Measurements from ENCODE around the gene GSN. TPM values are rescaled to one million over a fixed set of nuclear protein-coding genes. Genes with fewer than 3 reads are reported as not detected.

GSN gene
- total RNA-seq, 1 donor from 2014 or later: 84.7 TPM

GRCh38 chr9:121303456-121304451 is 35.8 kb downstream of the GSN start:
- H3K4me1 Mint-ChIP-seq: peaks cover 16% of the 10 kb centered on the region
- peaks cover 8% of the 10 kb centered on the region for H3K27me3 Mint-ChIP-seq (ENCODE audit: low read depth)
- no peak for TF ChIP-seq CTCF (conservative IDR thresholded peaks at IDR 0.05)
- no peak for DNase-seq (ENCODE audit: low read depth, low spot score)
- H3K9me3 Mint-ChIP-seq: no peaks in the 10 kb centered on the region
- H3K27ac Mint-ChIP-seq (ENCODE audit: unreplicated experiment): no peak overlapping the region
- no peak overlapping the region for H3K4me3 Mint-ChIP-seq
- H3K36me3 Mint-ChIP-seq (ENCODE audit: low read depth): peaks cover 3% of the 10 kb centered on the region

- Mint-ChIP-seq H3K4me3 (no peak overlapping the region), H3K27ac (ENCODE audit: unreplicated experiment) (no peak overlapping the region), H3K36me3 (ENCODE audit: low read depth) (peaks cover 3% of the 10 kb centered on the region), H3K4me1 (peaks cover 9% of the 10 kb centered on the region), H3K9me3 (no peaks in the 10 kb centered on the region), H3K27me3 (ENCODE audit: low read depth) (peaks cover 8% of the 10 kb centered on the region)
- no peak for DNase-seq (ENCODE audit: low read depth, low spot score)
- no peak for TF ChIP-seq CTCF (conservative IDR thresholded peaks at IDR 0.05)
Observed at GRCh38 chr9:121304707-121305106, 36.7 kb downstream of the GSN start.

- H3K36me3 Mint-ChIP-seq (ENCODE audit: low read depth): peaks cover 3% of the 10 kb centered on the region
- no peak for DNase-seq (ENCODE audit: low read depth, low spot score)
- peaks cover 3% of the 10 kb centered on the region for H3K4me1 Mint-ChIP-seq
- H3K9me3 Mint-ChIP-seq: no peaks in the 10 kb centered on the region
- H3K4me3 Mint-ChIP-seq: no peak overlapping the region
- peaks cover 2% of the 10 kb centered on the region for H3K27me3 Mint-ChIP-seq (ENCODE audit: low read depth)
- no peak for TF ChIP-seq CTCF (conservative IDR thresholded peaks at IDR 0.05)
- no peak overlapping the region for H3K27ac Mint-ChIP-seq (ENCODE audit: unreplicated experiment)
Observed at GRCh38 chr9:121305269-121305994, 37.5 kb downstream of the GSN start.

GRCh38 chr9:121307976-121308375 is 40.0 kb downstream of the GSN start:
- H3K4me3 Mint-ChIP-seq: no peak overlapping the region
- no peaks in the 10 kb centered on the region for H3K27me3 Mint-ChIP-seq (ENCODE audit: low read depth)
- no peaks in the 10 kb centered on the region for H3K9me3 Mint-ChIP-seq
- H3K4me1 Mint-ChIP-seq: no peaks in the 10 kb centered on the region
- TF ChIP-seq CTCF (conservative IDR thresholded peaks at IDR 0.05): no peak
- H3K36me3 Mint-ChIP-seq (ENCODE audit: low read depth): peaks cover 3% of the 10 kb centered on the region
- H3K27ac Mint-ChIP-seq (ENCODE audit: unreplicated experiment): no peak overlapping the region
- no peak for DNase-seq (ENCODE audit: low read depth, low spot score)

- no peaks in the 10 kb centered on the region for H3K27me3 Mint-ChIP-seq (ENCODE audit: low read depth)
- no peak overlapping the region for H3K4me3 Mint-ChIP-seq
- no peaks in the 10 kb centered on the region for H3K9me3 Mint-ChIP-seq
- no peak overlapping the region for H3K27ac Mint-ChIP-seq (ENCODE audit: unreplicated experiment)
- H3K36me3 Mint-ChIP-seq (ENCODE audit: low read depth): peaks cover 3% of the 10 kb centered on the region
- no peak for DNase-seq (ENCODE audit: low read depth, low spot score)
- no peak for TF ChIP-seq CTCF (conservative IDR thresholded peaks at IDR 0.05)
- H3K4me1 Mint-ChIP-seq: no peaks in the 10 kb centered on the region
Observed at GRCh38 chr9:121308765-121309164, 40.8 kb downstream of the GSN start.

Data from neural crest cell (in vitro differentiated cells).